ENCODE data around the gene FOXP1. TPM values are rescaled to one million over a fixed set of nuclear protein-coding genes. Genes with fewer than 3 reads are reported as not detected.
A peak's percentile ranks its signal among the peaks of the same experiment; 100 is the strongest.

Gene FOXP1
- total and polyA plus RNA-seq, 2 of the 13 experiments (the other 11 are each of a cell fraction or from before 2014, with no cell fraction given) = 40.4 to 59.0 TPM

DNA sequence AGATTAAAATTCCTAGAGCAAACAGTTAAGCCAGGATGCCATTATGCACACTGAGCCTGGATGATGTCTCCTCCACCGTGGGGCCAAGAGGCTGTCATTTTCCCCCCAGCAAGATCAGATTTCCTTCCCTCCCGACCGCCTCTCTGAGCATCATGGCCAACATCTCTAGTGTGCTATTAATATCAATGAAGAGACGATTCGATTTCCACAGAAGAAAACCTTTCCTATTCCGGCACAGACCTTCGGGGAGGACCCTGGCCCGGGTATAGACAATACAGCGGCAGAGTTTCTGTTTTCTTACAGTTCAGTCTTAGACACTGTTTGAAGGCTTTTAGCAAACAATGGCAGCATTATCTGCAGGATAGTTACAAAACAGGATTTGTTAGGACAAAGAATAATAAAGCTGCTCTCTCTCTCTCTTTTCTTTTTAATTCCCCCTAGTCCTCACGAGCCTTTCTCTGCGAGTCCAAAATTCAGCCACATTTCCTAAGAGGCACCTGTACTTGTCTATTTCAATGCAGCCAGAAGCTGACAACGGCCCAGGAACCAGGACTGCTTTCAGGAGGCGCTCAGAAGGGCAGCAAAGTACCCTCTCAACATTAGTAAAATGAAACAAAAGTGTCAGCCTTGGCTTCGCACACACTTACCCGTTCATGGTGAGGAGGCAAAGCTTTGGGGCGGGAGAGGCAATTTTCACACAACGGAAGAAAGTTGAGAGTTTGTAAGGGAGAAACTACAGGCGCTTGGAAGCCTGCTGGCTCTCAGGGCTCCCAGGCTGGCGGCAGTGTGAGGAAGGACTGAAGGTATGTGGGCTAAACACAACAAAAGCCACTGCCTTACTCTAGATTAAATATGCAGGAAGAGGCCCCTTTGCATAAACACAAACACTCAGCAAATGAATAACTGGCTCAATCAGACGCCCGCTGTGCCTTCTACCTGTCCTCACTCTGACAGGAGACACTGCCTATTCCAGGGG is 278.0 kb downstream of the FOXP1 start (continued):
- TF ChIP-seq, protein P1, sequence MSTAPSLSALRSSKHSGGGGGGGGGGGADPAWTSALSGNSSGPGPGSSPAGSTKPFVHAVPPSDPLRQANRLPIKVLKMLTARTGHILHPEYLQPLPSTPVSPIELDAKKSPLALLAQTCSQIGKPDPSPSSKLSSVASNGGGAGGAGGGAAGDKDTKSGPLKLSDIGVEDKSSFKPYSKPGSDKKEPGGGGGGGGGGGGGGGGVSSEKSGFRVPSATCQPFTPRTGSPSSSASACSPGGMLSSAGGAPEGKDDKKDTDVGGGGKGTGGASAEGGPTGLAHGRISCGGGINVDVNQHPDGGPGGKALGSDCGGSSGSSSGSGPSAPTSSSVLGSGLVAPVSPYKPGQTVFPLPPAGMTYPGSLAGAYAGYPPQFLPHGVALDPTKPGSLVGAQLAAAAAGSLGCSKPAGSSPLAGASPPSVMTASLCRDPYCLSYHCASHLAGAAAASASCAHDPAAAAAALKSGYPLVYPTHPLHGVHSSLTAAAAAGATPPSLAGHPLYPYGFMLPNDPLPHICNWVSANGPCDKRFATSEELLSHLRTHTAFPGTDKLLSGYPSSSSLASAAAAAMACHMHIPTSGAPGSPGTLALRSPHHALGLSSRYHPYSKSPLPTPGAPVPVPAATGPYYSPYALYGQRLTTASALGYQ (CRISPR knock-in tag; IDR thresholded peaks at IDR 0.05) = no peak
- no peak for TF ChIP-seq SRSF9 (IDR thresholded peaks at IDR 0.05; ENCODE audit: borderline replicate concordance, insufficient read depth, low read depth, low read length, poor library complexity, severe bottlenecking)
- TF ChIP-seq ZSCAN31 (CRISPR knock-in tag; IDR thresholded peaks at IDR 0.05; ENCODE audit: low read depth) = peak; percentile 51; the same call in 1 of the 2 replicates
- TF ChIP-seq, protein P2, sequence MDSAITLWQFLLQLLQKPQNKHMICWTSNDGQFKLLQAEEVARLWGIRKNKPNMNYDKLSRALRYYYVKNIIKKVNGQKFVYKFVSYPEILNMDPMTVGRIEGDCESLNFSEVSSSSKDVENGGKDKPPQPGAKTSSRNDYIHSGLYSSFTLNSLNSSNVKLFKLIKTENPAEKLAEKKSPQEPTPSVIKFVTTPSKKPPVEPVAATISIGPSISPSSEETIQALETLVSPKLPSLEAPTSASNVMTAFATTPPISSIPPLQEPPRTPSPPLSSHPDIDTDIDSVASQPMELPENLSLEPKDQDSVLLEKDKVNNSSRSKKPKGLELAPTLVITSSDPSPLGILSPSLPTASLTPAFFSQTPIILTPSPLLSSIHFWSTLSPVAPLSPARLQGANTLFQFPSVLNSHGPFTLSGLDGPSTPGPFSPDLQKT (CRISPR knock-in tag; IDR thresholded peaks at IDR 0.05; ENCODE audit: borderline replicate concordance) = no peak
- no peak for TF ChIP-seq GABPB1 (CRISPR knock-in tag; IDR thresholded peaks at IDR 0.05)
- TF ChIP-seq ELF3 (CRISPR knock-in tag; IDR thresholded peaks at IDR 0.05) = no peak
- peak; percentile 35; the same call in 1 of the 2 replicates for TF ChIP-seq ZNF292 (CRISPR knock-in tag; IDR thresholded peaks at IDR 0.05; ENCODE audit: borderline replicate concordance, low read depth)
- TF ChIP-seq XBP1 (CRISPR knock-in tag; IDR thresholded peaks at IDR 0.05) = no peak
- no peak for TF ChIP-seq ZNF557 (CRISPR knock-in tag; IDR thresholded peaks at IDR 0.05)
